Right atrium auricular region (tissue), 2 donors: ENCODE results near the gene BAZ1B. TPM values are rescaled to one million over a fixed set of nuclear protein-coding genes. Genes with fewer than 3 reads are reported as not detected.
"Not testable (repeated sequence)": the region's sequence is repeated elsewhere in the genome, so short reads cannot be mapped to it uniquely, and the experiment has no call there.

Experiments
- DNase-seq: peaks from one replicate; pipeline ENCODE4 v3.0.0-alpha.2; 2019; ENCODE audit warnings: low spot score
- H3K27ac ChIP-seq, 2 donors: fragments of 200-600 bp; sonication (generic); 1 replicate in 1 of 2; 2 replicates in 1 of 2; pipeline ENCODE4 v1.5.1; 2016 to 2019
- H3K27me3 ChIP-seq, 2 donors: fragments of 200-600 bp; sonication (generic); one replicate each; pipeline versions ENCODE4 v1.5.1 to v1.6.0; 2017 to 2019
- H3K36me3 ChIP-seq: fragments of 200-600 bp; sonication (generic); one replicate; pipeline ENCODE4 v1.5.1; 2016
- H3K4me1 ChIP-seq, 2 donors: fragments of 200-600 bp; sonication (generic); one replicate each; pipeline versions ENCODE4 v1.5.1 to v1.6.0; 2017 to 2019
- H3K4me3 ChIP-seq, 2 donors: fragments of 200-600 bp; sonication (generic); 1 replicate in 1 of 2; 2 replicates in 1 of 2; pipeline ENCODE4 v1.5.1; 2017 to 2019; ENCODE audit warnings: mild to moderate bottlenecking in 1 of 2, moderate library complexity in 1 of 2
- H3K9me3 ChIP-seq, 2 donors: fragments of 200-600 bp; sonication (generic); one replicate each; pipeline ENCODE4 v1.5.1; 2019
- CTCF ChIP-seq, 2 donors: fragments of 200-600 bp; sonication (generic); IDR thresholded peaks; one replicate each; pipeline ENCODE4 v1.5.1; 2019; ENCODE audit warnings: antibody characterized with exemption in 2 of 2
- total RNA-seq, 2 donors: library from RNA; depleted of rRNA; stranded (reverse); fragments of >200 nt; gene quantifications; one replicate each; pipeline ENCODE4 v1.1.0, GENCODE V29; 2016

Gene BAZ1B
- total RNA-seq, 2 donors from 2014 or later: 29.0 to 37.7 TPM

GRCh38 chr7:73431041-73431835, 90.9 kb downstream of the BAZ1B start:
- no peak overlapping the region for H3K4me3 ChIP-seq
- no peak for TF ChIP-seq CTCF (IDR thresholded peaks at IDR 0.05)
- H3K27me3 ChIP-seq: no peaks in the 10 kb centered on the region
- no peaks in the 10 kb centered on the region for H3K9me3 ChIP-seq
- H3K27ac ChIP-seq: no peak overlapping the region
- no peaks in the 10 kb centered on the region for H3K36me3 ChIP-seq
- peaks cover 0 to 4% of the 10 kb centered on the region in 2 donors for H3K4me1 ChIP-seq
- no peak for DNase-seq

GRCh38 chr7:73430540-73430939, 91.6 kb downstream of the BAZ1B start:
- H3K9me3 ChIP-seq, DNase-seq, H3K27me3 ChIP-seq: not testable (repeated sequence)

GRCh38 chr7:73429622-73430505, 92.2 kb downstream of the BAZ1B start:
- no peak for TF ChIP-seq CTCF (IDR thresholded peaks at IDR 0.05)
- no peak for DNase-seq
- no peaks in the 10 kb centered on the region for H3K36me3 ChIP-seq
- H3K4me1 ChIP-seq: peaks cover 0 to 4% of the 10 kb centered on the region in 2 donors
- H3K27me3 ChIP-seq: no peaks in the 10 kb centered on the region
- H3K27ac ChIP-seq: no peak overlapping the region
- H3K4me3 ChIP-seq: no peak overlapping the region
- H3K9me3 ChIP-seq: no peaks in the 10 kb centered on the region

More at GRCh38 chr7:73430540-73430939, 91.6 kb downstream of the BAZ1B start:
- H3K4me1 ChIP-seq, H3K4me3 ChIP-seq, H3K27ac ChIP-seq, H3K36me3 ChIP-seq: not testable (repeated sequence)

- TF ChIP-seq CTCF (IDR thresholded peaks at IDR 0.05): no peak
- H3K27me3 ChIP-seq: no peaks in the 10 kb centered on the region
Measured at GRCh38 chr7:73429215-73429614, 92.9 kb downstream of the BAZ1B start.

GRCh38 chr7:73427902-73428787, 93.9 kb downstream of the BAZ1B start:
- H3K4me1 ChIP-seq: peaks cover 0 to 11% of the 10 kb centered on the region in 2 donors
- no peak overlapping the region for H3K4me3 ChIP-seq
- no peaks in the 10 kb centered on the region for H3K36me3 ChIP-seq
- no peaks in the 10 kb centered on the region for H3K9me3 ChIP-seq
- no peaks in the 10 kb centered on the region for H3K27me3 ChIP-seq
- no peak overlapping the region for H3K27ac ChIP-seq
- TF ChIP-seq CTCF (IDR thresholded peaks at IDR 0.05): no peak
- no peak for DNase-seq

More at GRCh38 chr7:73429215-73429614, 92.9 kb downstream of the BAZ1B start:
- Histone ChIP-seq H3K9me3 (no peaks in the 10 kb centered on the region), H3K36me3 (no peaks in the 10 kb centered on the region), H3K27ac (no peak overlapping the region), H3K4me3 (no peak overlapping the region), H3K4me1 (peaks cover 0 to 7% of the 10 kb centered on the region in 2 donors)
- DNase-seq: no peak
